ACC112 (cell line): ENCODE measurements around the gene LAMA4.

Experiments
- H2AFZ ChIP-seq: fragments of 200-600 bp; sonication (generic); one replicate; pipeline ENCODE4 v1.6.0; 2017; ENCODE audit warnings: antibody characterized with exemption, low read length; ENCODE audit not compliant: unreplicated experiment
- H3K27ac ChIP-seq: fragments of 200-600 bp; sonication (generic); 2 replicates; pipeline ENCODE4 v1.5.1; 2014; ENCODE audit warnings: low read depth, mild to moderate bottlenecking, antibody characterized with exemption, low read length, moderate library complexity
- H3K27me3 ChIP-seq: fragments of 200-600 bp; sonication (generic); 2 replicates; pipeline ENCODE4 v1.6.1; 2014; ENCODE audit warnings: mild to moderate bottlenecking, antibody characterized with exemption, low read length, moderate library complexity, mixed read lengths; ENCODE audit not compliant: insufficient read depth
- H3K36me3 ChIP-seq: fragments of 200-600 bp; sonication (generic); 2 replicates; pipeline ENCODE4 v1.6.1; 2016; ENCODE audit warnings: mild to moderate bottlenecking, antibody characterized with exemption, low read length, moderate library complexity, mixed read lengths; ENCODE audit not compliant: insufficient read depth
- H3K4me1 ChIP-seq: fragments of 200-600 bp; sonication (generic); one replicate; pipeline ENCODE4 v1.6.1; 2016; ENCODE audit warnings: low read length, mixed read lengths; ENCODE audit not compliant: insufficient read depth, unreplicated experiment, control insufficient read depth
- H3K4me3 ChIP-seq: fragments of 200-600 bp; sonication (generic); 2 replicates; pipeline ENCODE4 v1.5.1; 2014; ENCODE audit warnings: mild to moderate bottlenecking, low read depth, low read length
- H3K79me2 ChIP-seq: fragments of 200-600 bp; sonication (generic); one replicate; pipeline ENCODE4 v1.6.0; 2016; ENCODE audit warnings: low read length; ENCODE audit not compliant: control insufficient read depth, unreplicated experiment, insufficient read depth

LAMA4 gene

DNA sequence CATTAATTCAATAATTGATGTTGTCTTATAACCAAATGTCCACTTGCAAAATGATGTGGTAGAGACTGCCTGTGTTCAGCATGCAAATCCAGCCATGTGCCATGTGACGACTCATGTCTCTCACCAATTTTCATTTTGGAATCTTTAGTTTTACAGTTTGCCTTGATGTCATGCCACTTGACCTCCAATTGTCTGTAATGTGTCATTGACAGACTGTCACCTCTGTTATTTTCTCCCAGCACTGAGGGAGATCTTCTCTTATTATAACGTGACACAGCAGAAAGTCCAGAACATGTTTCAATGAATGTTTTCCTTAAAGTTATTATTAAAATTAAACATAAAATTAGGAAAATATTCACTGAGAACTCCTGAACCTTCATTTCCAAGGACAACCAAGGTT, 56.7 kb downstream of the LAMA4 start:
- Histone ChIP-seq H3K79me2 (peaks cover 4% of the 10 kb centered on the region), H3K4me3 (no peak overlapping the region), H3K36me3 (peaks cover 48% of the 10 kb centered on the region), H2AFZ (no peak overlapping the region), H3K27ac (no peak overlapping the region), H3K4me1 (peaks cover 13% of the 10 kb centered on the region), H3K27me3 (no peaks in the 10 kb centered on the region)

DNA sequence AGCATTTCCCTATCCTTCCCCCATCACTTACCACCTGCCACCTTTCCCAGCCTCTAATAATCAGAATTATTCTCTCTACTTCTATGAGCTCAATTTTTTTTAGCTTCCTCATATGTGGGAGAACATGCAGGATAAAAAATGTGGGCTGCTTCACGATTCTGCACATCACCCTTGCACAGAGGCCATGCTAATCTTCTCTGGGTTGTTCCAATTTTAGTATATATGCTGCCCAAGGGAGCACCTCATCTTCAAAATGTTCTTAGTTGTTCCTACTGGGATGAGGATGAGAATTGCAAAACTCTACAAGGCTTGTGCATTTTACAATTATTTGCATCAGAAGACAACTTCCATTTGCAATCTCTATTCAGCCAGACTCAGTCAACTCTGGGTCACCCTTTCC, 58.1 kb downstream of the LAMA4 start:
- Histone ChIP-seq H3K79me2 (no peaks in the 10 kb centered on the region), H3K4me1 (no peaks in the 10 kb centered on the region), H3K27ac (no peak overlapping the region), H2AFZ (no peak overlapping the region), H3K36me3 (peaks cover 55% of the 10 kb centered on the region), H3K4me3 (no peak overlapping the region), H3K27me3 (no peaks in the 10 kb centered on the region)

DNA sequence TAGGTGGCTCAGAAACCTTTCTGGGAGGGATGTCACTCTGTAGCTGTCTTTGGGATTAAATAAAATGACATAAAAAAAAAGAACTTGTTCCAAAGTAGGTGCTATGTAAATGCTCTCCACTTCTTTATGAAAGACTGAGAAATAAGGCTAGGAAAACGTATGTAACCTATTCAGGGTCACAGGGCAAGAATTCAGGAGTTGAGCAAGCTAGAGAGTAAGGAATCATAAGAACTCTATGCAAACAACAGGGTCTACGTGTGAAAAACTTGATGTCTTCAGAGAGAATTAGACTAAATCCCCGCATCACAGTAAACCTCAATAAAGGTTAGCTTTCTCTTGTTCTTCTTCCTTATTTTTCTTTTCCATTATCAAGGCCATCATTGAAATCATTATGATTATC, 59.2 kb downstream of the LAMA4 start:
- Histone ChIP-seq H3K36me3 (peaks cover 54% of the 10 kb centered on the region), H3K27me3 (no peaks in the 10 kb centered on the region), H3K79me2 (no peaks in the 10 kb centered on the region), H2AFZ (no peak overlapping the region), H3K4me1 (peaks cover 4% of the 10 kb centered on the region), H3K4me3 (no peak overlapping the region), H3K27ac (no peak overlapping the region)

DNA sequence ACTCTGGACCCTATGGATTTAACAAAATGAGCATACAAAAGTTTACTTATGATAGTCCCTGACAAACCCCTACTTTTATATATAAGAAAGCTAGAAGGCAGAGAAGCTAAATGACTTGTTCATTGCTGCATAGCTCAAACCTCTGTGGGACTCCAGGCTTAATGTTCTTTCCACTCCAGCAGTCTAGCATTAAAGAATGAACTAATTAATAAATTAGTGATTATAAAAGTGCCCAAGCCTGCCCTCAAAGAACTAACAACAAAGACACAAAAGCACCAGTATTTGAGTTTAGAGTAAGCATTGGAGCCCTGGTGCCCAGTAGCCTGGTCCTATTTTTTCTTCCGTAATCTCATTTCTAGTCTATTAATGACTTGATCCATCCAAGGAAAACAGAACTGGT, 59.9 kb downstream of the LAMA4 start:
- Histone ChIP-seq H3K27ac (no peak overlapping the region), H3K27me3 (no peaks in the 10 kb centered on the region), H2AFZ (no peak overlapping the region), H3K4me1 (peaks cover 10% of the 10 kb centered on the region), H3K4me3 (no peak overlapping the region), H3K79me2 (no peaks in the 10 kb centered on the region), H3K36me3 (peaks cover 48% of the 10 kb centered on the region)

DNA sequence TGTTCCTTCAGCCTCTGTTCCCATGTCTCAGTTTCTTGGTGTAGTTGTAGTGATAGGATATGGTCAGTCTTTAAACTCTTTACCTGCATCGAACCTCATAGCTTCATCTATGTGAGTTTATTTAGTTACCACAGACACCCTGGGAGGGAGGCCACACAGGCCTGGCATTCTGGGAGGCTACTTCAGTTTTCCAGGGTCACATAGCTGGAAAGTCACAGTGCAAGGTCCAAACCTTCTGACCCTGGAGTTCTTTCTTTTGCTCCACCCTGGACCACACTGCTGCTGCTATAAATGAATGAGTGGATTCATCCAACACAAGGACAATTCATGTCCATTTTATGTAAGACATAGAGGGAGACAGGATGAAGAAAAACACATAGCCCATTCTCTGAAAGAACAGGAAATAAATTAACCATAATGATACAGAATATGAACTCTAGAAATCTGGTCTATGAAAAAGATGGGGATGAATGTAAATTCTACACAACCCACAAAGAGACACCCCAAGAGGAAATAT, 60.8 kb downstream of the LAMA4 start:
- Histone ChIP-seq H3K27me3 (no peaks in the 10 kb centered on the region), H3K4me3 (no peak overlapping the region), H3K79me2 (no peaks in the 10 kb centered on the region), H3K4me1 (peaks cover 13% of the 10 kb centered on the region), H3K27ac (no peak overlapping the region), H2AFZ (no peak overlapping the region), H3K36me3 (peaks cover 46% of the 10 kb centered on the region)

DNA sequence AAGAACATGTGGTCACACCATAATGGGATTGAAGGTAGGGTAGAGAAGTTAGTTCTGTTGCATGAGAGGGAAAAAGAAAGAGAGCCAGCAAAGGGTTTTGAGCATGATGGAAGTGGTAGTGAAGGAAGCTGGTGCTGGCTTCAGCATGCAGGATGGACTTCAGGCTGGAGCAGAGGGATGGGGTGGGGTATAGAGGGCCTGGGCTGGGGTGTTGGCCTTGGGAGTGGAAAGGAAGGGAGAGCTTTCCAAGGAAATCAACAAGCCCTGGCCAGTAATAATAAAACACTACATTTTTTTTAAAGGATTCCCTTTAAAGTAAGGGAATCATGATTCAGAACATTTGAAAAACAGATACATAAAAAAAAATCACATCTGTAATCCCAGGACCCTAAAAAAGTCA, 61.2 kb downstream of the LAMA4 start:
- H3K27ac ChIP-seq, result no peak overlapping the region
- no peaks in the 10 kb centered on the region for H3K27me3 ChIP-seq
- H3K79me2 ChIP-seq, result no peaks in the 10 kb centered on the region
- peaks cover 13% of the 10 kb centered on the region for H3K4me1 ChIP-seq
- no peak overlapping the region for H2AFZ ChIP-seq
- H3K4me3 ChIP-seq, result no peak overlapping the region
- peaks cover 46% of the 10 kb centered on the region for H3K36me3 ChIP-seq

DNA sequence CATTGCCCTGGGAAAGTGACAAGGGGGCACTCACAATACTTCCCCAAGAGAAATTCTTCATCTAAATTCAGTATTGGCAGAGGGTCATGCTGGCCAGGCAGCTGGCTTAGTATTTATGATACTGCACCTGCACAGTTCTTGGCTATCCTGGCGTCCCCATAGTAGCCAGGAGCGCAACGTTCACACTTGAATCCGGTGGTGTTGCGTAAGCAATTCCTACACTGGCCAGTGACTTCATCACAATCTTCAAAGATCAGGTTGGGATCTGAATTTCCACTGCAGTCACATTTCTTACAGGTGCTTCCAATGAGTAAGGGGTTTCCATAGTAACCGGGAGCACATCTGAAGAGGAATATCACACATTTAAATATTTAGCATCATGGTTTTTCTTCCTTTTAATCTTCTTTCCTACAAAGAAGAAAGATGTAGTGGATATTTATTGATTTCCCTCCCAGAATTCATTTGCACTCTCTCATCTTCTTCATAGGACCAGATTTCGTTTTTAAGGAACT, 62.8 kb downstream of the LAMA4 start:
- H3K79me2 ChIP-seq, result no peaks in the 10 kb centered on the region
- H3K4me3 ChIP-seq, result no peak overlapping the region
- peaks cover 13% of the 10 kb centered on the region for H3K4me1 ChIP-seq
- no peak overlapping the region for H3K27ac ChIP-seq
- no peak overlapping the region for H2AFZ ChIP-seq
- H3K36me3 ChIP-seq, result peaks cover 40% of the 10 kb centered on the region
- no peaks in the 10 kb centered on the region for H3K27me3 ChIP-seq

DNA sequence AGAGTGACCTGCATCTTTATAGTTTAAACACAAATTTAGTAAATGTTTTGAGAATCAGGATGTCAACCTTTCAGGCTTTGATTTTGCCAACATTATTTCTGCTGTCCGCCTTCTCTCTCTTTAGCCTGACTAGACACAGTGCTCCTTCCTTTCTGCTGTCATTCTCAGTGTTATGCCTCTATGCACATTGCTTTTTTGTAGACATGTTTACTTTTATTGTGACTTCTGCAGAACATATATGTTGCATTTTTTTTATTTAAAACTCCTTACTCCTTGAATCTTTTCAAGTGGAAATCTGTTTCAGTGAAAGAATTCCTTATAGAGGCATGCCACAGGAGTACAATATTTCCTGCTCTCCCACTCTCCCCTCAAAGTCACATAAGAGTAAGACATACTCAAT, 64.2 kb downstream of the LAMA4 start:
- Histone ChIP-seq H2AFZ (no peak overlapping the region), H3K27me3 (no peaks in the 10 kb centered on the region), H3K27ac (no peak overlapping the region), H3K4me1 (peaks cover 13% of the 10 kb centered on the region), H3K79me2 (no peaks in the 10 kb centered on the region), H3K36me3 (peaks cover 44% of the 10 kb centered on the region), H3K4me3 (no peak overlapping the region)

DNA sequence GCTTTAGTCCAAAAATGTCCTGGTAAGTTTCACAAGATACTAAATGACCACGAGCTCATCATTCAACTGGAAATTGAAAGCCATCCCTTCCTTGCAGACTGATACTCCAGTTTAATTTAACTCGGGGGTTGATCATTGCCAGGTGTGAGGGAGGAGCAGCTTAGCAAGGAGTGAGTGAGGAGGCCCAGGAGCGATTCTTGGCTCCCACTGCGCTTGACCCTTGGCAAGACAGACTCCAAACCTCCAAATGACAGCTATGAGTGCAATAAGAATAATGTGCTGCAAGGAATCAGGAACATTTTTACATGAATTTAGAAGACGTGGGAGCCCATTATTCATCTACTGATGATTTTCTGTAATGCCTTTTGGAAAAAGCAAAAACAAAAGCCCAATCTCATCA, 64.9 kb downstream of the LAMA4 start:
- Histone ChIP-seq H3K27me3 (no peaks in the 10 kb centered on the region), H2AFZ (no peak overlapping the region), H3K27ac (peak overlapping the region; percentile 6; the same call in 1 of the 2 replicates), H3K4me1 (peaks cover 13% of the 10 kb centered on the region), H3K36me3 (peaks cover 48% of the 10 kb centered on the region), H3K79me2 (no peaks in the 10 kb centered on the region), H3K4me3 (no peak overlapping the region)

DNA sequence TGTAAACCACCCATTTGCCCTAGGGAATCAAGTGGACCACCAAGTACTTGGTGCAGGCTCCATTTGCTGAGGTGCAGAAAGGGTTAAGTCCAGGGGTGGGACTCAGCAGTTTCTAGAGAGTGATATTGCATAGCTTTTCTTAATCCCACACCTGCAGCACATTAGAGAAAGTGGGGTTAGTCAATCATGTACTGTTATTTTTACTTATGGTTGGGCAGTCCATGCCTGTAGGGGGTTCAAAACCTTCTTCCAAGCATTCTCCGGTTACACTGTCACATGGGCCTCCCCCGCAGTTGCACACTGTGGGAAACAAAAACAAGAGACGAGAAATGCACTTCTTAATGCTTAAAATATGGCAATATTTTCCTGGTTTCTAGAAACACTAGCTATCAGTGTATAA, 65.5 kb downstream of the LAMA4 start:
- Histone ChIP-seq H2AFZ (no peak overlapping the region), H3K36me3 (peaks cover 46% of the 10 kb centered on the region), H3K4me3 (no peak overlapping the region), H3K27me3 (no peaks in the 10 kb centered on the region), H3K27ac (no peak overlapping the region), H3K4me1 (peaks cover 13% of the 10 kb centered on the region), H3K79me2 (no peaks in the 10 kb centered on the region)

DNA sequence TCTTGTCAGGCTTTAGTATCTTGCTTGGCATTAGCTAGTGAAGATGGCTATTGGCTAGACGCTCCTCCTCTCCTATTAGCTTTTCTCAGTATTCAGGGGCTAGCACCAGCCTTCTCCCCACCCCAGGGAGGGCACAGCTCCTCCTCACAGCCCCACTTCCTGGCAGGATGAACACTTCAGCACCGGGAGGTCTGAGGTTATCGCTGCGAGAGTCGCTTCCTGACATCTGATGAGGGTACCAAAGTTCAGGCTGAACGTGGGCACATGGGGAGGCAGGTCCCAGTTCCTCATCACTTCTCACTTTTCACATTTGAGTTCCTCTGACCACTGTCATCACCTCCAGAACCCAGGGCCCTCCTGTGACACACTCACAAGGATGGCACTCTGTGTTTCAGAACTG, 66.6 kb downstream of the LAMA4 start:
- Histone ChIP-seq H2AFZ (no peak overlapping the region), H3K79me2 (no peaks in the 10 kb centered on the region), H3K27ac (no peak overlapping the region), H3K4me1 (peaks cover 13% of the 10 kb centered on the region), H3K27me3 (no peaks in the 10 kb centered on the region), H3K36me3 (peaks cover 43% of the 10 kb centered on the region), H3K4me3 (no peak overlapping the region)
